Mononuclear cell (primary cell): ENCODE data around the gene TRAF7. TPM values are rescaled to one million over a fixed set of nuclear protein-coding genes. Genes with fewer than 3 reads are reported as not detected.
"Not testable (repeated sequence)": the region's sequence is repeated elsewhere in the genome, so short reads cannot be mapped to it uniquely, and the experiment has no call there.

Source experiments
- H3K27me3 ChIP-seq: 2 replicates; pipeline ENCODE4 v1.6.0; 2011; ENCODE audit warnings: low read length, control low read depth; ENCODE audit not compliant: insufficient read depth
- H3K4me1 ChIP-seq: 2 replicates; pipeline ENCODE4 v1.5.1; 2011; ENCODE audit warnings: mild to moderate bottlenecking, low read length, control low read depth; ENCODE audit not compliant: insufficient read depth
- H3K4me3 ChIP-seq: 2 replicates; pipeline ENCODE4 v1.5.1; 2011; ENCODE audit warnings: mild to moderate bottlenecking, low read length, moderate library complexity
- H3K9me3 ChIP-seq: 2 replicates; pipeline ENCODE4 v1.5.1; 2011; ENCODE audit warnings: low read depth, mild to moderate bottlenecking, control low read depth, low read length
- total RNA-seq: library from RNA; depleted of rRNA; stranded (reverse); fragments of >200 nt; gene quantifications from one replicate; pipeline ENCODE4 v1.2.3, GENCODE V29; 2012

The TRAF7 gene
- total RNA-seq, 1 donor = 17.9 TPM

DNA sequence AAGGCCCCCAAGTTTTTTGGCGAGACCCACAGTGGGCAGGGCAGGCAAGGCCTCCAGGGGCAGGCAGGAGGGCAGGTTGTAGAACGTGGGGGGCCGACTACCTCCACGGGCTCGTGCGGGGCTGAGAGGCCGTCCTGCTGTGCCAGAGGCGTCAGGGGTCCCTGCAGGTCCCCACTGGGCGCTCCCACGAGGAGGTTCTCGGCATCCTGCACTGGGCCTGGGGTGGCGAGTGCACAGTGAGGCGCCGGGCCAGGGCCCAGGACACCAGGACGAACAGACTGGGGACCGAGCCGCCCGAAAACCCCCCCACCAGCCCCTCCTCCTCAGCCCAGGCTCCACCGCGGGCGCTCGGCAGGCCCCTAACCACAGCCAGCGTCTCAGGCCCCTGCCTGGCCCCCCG is 39.2 kb upstream of the TRAF7 start:
- not testable (repeated sequence) for H3K4me3 ChIP-seq, H3K9me3 ChIP-seq, H3K27me3 ChIP-seq, H3K4me1 ChIP-seq

DNA sequence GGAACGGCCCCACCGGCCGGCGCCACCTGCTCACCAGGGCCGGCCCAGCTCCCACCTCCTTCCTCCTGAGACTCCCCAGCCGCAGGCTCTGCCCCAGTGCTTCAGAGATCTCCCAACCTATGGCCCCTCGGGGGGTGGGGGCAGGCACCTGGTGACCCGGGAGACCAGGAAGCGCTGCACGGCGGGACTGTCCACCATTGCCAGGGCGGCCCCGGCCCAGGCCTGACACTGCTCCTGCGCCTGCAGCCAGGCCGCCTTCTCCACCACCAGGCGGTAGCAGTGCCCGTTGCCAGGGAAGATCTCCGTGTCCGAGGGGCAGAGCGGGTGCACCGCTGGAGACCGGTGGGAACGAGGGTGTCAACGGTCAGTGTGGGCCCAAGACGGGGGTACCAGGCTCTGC is 38.2 kb upstream of the TRAF7 start:
- H3K4me3 ChIP-seq, H3K9me3 ChIP-seq, H3K27me3 ChIP-seq, H3K4me1 ChIP-seq: not testable (repeated sequence)

DNA sequence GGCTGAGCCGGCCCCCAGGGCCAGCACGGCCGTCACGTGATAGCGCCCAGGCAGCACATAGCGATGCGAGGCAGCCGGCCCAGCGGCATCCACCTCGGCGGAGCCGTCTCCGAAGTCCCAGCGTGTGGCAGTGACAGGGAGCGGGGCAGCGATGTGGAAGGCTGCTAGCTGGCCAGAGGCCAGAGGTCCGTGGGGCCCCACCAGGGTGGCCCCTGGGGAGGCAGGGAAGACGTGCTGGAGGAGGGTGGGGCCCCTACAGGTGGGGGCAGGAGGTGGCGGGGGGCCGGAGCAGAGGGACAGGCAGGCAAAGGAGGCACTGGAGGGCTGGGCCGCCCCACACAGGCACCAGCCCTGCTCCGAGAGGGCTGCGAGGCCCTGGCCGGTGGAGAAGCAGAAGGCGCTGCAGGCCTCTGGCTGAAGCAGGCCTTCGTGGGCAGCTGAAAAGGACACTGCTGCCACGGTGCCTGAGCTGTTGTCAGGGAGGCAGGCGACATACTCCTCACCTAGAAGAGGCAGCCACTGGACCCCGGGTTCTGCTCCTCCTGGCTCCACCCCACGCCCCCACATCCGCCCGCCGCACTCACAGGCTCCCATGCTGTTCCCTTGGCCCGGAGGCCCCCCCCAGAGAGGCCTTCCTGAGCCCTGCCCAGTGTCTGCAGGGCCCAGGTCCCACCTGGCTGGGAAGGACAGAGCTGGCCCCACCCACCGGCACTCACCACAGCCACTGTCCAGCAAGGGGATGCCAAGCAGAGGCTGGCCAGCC is 37.4 kb upstream of the TRAF7 start:
- not testable (repeated sequence) for H3K9me3 ChIP-seq, H3K4me1 ChIP-seq, H3K4me3 ChIP-seq, H3K27me3 ChIP-seq

DNA sequence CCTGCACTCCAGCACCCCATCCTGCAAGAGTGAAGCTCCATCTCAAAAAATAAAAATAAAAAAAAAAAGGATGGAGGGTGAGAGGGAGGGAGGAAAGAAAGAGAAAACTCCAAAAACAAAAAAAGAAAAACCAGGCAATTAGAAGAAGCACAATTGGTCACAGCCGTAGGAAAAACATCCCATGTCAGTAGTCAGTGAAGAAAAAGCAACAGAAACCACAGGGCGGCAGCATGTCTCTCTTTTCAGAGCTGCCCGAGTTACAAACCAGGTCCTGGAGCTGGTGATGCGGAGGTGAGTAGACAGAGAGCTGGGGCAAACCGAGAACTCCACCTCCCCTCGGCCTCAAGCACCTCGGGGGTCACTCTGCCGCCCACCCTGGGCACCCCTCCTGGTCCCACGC is 34.3 kb upstream of the TRAF7 start:
- H3K27me3 ChIP-seq, H3K4me1 ChIP-seq: not testable (repeated sequence)

DNA sequence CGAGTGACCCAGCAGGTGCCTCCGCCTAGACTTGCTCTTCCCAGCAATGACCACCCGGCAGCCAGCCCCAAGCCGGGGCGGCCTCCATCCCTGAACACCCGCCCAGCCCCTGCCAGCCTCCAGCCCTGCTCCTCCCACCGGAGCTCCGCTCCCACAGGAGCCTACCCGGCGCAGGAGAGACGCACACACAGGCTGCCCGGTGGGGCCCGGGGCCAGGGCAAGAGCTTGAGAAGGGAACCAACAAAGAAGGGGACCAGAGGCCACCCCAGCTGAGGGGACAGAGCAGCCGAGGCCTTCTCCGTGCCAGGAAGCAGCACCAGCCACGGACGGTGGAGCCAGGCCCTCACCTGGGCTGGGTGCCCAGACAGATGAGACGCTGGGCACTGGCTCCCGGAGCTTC is 33.7 kb upstream of the TRAF7 start:
- Histone ChIP-seq H3K9me3 (no peaks in the 10 kb centered on the region), H3K4me1 (peaks cover 7% of the 10 kb centered on the region), H3K4me3 (no peak overlapping the region), H3K27me3 (no peaks in the 10 kb centered on the region)

More for the DNA sequence above, 34.3 kb upstream of the TRAF7 start:
- not testable (repeated sequence) for H3K9me3 ChIP-seq, H3K4me3 ChIP-seq

DNA sequence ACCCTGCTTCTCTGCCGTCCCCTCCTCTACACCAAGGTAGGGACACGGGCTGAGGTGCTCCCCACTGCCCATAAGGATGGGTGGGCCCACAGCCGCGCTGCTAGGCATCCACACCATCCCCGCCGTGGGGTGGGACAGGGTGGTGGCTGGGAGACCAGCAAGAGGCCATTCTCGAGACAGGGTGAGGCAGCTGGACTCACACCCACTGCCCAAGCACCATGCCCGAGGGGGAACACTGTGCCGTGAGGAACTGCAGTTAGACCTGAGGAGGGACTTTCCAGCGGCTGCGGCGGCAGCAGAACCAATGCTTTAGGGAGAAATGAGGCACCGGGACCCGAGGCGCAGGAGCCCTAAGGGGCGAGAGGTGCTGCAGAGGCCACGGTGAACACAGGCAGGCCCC is 33.2 kb upstream of the TRAF7 start:
- Histone ChIP-seq H3K4me1 (peaks cover 7% of the 10 kb centered on the region), H3K4me3 (no peak overlapping the region), H3K9me3 (no peaks in the 10 kb centered on the region), H3K27me3 (no peaks in the 10 kb centered on the region)

DNA sequence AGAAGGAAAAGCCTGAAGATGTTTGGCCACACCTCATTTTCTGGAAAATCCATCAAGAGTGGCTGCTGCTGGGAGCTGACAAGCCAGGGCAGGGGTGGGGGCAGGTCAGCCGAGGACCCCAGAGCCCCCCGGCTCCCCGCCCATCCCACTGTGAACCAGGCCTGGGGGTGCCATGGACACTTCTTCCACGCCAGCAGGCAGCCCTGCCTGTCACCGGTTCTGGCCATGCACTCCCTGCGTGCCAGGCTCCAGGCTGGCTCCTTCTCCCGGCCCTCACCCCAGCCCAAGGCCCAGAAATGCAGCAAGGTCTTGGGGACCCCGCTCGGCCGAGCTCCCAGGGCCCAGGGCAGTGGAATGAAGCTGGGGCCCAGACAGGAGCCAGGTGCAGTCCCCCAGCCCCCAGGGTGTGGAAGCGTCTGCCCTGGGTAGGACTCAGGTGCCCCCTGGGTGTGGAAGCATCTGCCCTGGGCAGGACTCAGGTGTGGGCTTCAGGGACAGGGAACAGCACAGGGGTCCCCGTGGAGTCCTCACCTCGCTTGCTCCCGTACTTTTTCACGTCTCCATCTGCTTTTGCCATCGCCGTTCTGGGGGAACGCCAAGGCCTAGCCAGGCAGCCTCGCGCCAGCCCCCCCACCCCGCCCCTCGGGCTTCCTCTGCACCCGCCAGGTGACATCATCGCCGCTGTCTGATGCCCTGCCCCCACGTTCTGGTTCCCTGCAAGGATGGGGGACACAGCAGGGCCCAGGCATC is 32.5 kb upstream of the TRAF7 start:
- not testable (repeated sequence) for H3K4me3 ChIP-seq, H3K4me1 ChIP-seq, H3K9me3 ChIP-seq, H3K27me3 ChIP-seq

DNA sequence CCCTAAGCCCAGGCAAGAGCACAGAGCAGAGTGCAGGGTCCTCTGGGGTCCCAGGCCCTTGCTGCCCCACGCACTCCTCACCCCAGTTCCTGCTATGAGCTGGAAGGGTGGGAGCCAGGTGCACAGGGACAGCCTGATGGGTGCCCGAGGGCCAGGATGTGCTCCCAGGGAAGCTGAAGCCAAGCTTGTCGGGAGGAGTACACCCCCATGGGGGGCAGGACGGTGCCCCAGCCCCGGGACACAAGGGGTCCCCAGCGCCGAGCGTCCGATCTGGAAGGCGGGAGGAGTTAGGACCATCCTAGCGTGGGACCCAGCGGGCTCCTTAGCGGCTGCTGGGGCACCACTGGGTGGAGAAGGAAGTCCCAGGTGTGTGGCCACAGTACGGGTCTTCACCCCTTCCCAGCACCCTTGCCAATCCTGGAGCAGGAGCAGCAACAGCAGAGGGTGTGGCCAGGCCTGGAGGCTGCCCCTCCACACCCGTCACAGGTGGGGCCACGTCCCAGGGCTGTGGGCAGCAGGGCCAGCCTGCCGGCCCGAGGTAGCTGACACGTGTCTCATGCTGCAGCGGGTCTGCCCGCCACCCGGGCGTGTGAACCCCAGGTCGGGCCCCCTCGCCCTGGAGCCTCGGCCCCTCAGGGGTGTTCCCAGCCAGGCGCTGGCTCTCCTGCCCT is 31.7 kb upstream of the TRAF7 start:
- peaks cover 13% of the 10 kb centered on the region for H3K4me1 ChIP-seq
- H3K27me3 ChIP-seq, H3K4me3 ChIP-seq, H3K9me3 ChIP-seq: not testable (repeated sequence)

DNA sequence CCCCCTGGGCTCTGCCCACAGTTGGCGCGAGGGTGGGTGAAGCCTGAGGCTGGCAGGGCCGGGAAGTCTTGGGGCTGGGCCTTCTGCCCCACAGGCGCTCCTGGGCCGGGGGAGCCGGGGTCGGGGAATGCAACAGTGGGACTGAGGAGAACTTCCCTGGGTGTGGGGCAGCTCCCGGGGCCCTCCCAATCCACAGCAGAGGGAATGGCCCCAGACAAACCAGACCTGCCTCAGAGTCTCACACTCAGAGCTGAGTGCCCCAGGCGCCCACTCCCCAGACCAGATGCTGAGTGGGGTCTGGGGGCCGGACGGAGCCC is 31.2 kb upstream of the TRAF7 start:
- H3K4me3 ChIP-seq, H3K9me3 ChIP-seq, H3K27me3 ChIP-seq: not testable (repeated sequence)
- peaks cover 14% of the 10 kb centered on the region for H3K4me1 ChIP-seq

DNA sequence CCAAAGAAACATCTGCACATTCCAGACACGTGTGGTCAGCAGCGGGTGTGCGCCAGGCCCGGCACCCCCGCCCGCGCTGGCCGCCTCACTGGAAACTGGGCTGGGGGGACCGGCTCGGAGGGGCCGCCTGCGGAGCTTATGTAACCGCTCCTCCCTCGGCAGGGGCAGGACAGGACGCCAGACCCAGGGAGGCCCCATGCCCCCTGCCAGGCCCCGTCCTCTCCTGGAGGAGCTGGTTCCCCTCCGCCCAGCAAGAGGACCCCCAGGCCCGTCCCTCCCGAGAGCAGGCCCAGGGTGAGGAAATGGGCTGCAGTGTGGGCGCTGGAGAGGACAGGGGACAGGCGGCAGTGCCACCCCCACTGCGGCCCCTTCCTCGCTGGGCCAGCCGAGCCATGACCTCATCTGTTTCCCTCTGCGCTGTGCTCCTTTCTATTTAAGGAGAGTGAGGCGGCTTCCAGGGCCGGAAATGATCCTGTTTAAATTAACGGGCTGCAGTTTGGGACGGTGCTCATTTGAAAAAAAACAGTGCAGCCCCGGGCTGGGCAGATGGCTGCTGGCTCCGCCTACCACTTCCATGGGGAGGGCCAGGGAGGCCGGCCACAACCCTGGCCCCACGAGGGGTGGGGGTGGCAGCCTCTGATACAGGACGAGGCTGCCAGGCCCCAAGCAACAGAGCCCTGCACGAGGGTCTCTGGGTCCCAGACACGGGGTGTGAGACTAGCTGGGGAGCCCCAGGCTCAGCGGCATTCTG is 30.7 kb upstream of the TRAF7 start:
- H3K4me3 ChIP-seq, H3K9me3 ChIP-seq, H3K27me3 ChIP-seq: not testable (repeated sequence)
- peaks cover 14% of the 10 kb centered on the region for H3K4me1 ChIP-seq

DNA sequence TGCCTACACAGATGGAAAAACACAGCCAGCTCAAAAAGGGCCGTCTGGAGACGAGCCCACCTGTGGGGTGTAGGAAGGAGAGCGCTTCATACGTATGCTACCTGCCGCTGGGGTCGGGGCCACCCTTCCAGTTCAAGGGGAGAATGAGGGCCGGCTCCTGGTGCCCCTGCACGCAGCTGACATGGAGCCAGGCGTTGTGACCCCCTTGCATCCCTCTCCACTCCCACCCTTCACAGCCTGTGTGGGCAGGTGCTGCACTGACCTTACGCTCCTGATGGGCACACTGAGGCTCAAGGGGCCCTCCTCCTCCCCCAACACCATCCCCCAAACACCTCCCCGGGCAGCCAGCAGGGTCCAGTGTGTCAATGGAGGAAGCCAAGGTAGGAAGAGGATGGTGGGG is 30.0 kb upstream of the TRAF7 start:
- H3K4me3 ChIP-seq, H3K27me3 ChIP-seq, H3K9me3 ChIP-seq: not testable (repeated sequence)
- H3K4me1 ChIP-seq = peaks cover 14% of the 10 kb centered on the region

DNA sequence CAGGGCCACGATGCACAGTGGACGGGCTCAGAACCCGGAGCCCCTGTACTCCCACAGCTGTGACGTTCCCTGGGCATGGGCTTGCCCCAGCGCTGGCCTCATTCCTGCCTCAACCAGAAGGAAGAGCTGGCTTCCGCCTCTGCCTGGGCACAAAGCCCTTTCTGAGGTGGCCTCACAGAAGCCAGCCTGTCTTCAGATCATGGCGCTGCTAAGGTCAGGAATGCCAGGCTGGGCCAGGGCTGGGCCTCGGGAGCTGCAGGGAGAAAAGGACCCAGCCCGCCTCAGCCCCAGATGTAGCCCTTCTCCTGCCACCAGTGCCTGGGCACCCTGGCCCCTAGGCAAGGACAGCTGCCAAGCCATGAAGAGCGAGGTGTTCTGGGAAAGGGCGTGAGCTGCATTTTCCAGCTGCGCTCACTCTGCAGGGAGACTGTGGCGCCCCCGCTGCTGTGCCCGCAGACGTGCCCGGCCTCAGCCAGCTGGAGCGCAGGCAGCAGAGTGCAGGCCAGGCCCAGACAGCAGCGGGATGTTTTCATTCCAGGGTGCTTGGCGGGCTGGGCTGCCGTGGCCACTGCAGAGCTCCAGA is 29.3 kb upstream of the TRAF7 start:
- peaks cover 14% of the 10 kb centered on the region for H3K4me1 ChIP-seq
- H3K9me3 ChIP-seq, H3K27me3 ChIP-seq, H3K4me3 ChIP-seq: not testable (repeated sequence)

DNA sequence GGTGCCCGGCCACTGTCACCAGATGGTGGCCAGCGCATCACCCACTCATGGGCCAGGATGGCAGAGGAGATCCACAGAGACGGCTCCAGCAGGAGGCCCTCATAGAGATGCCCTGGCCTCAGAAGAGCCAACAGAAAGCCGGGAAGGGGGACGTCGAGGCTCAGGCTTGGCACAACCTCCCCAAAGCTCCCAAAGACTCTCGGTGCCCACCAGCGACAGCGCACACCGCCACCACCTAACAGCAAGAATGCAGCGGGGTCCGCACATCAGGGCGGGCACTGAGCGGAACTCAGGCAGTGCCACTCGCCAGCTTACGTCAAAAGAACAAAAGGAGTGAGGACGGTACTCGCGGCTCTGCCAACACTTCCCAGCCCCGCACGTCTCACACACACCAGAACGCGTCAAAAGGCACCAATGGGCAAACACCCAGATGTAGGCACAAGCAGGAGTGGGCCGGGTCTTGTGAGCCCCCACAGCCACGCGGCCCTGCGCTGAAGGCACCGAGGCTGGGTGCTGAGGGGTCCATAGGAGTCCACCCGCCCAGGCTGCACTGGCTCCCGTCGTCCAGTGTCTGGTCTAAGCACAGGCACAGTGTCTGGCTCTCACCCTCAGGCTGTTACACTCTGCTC is 28.5 kb upstream of the TRAF7 start:
- not testable (repeated sequence) for H3K9me3 ChIP-seq, H3K4me3 ChIP-seq, H3K27me3 ChIP-seq
- H3K4me1 ChIP-seq = peaks cover 14% of the 10 kb centered on the region

DNA sequence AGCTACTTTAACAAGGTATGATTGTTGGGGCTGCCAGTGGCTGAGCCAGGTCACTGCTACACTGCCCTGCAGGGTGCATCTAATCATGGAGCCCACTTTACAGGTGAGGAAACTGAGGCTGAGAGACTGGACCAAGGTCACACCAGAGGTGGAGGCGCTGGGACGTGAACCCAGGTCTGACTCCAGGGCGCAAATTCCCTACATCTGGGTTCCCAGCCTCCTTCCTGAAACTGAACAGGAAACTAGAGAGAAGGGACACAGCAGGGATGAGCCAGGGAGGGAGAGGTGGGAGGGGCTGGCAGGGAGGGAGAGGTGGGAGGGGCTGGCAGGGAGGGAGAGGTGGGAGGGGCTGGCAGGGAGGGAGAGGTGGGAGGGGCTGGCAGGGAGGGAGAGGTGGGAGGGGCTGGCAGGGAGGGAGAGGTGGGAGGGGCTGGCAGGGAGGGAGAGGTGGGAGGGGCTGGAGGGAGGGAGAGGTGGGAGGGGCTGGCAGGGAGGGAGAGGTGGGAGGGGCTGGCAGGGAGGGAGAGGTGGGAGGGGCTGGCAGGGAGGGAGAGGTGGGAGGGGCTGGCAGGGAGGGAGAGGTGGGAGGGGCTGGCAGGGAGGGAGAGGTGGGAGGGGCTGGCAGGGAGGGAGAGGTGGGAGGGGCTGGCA is 27.8 kb upstream of the TRAF7 start:
- H3K4me1 ChIP-seq = peaks cover 14% of the 10 kb centered on the region
- H3K9me3 ChIP-seq, H3K27me3 ChIP-seq, H3K4me3 ChIP-seq: not testable (repeated sequence)
